Gastroesophageal sphincter (tissue), 3 donors: ENCODE data around the gene MLXIP.

Source experiments
- CTCF ChIP-seq, 4 experiments: fragments of 200-600 bp in 2 of 4; fragments of 450-650 bp in 2 of 4; sonication (generic) in 1 of 4; IDR thresholded peaks; one replicate each; pipeline ENCODE4 v1.5.1; 2017 to 2019; ENCODE audit warnings: antibody characterized with exemption in 4 of 4, mild to moderate bottlenecking in 2 of 4, moderate library complexity in 2 of 4
- EP300 ChIP-seq: sonication (generic); formaldehyde crosslinking; IDR thresholded peaks from one replicate; pipeline ENCODE4 v1.6.1; 2017; ENCODE audit warnings: antibody characterized with exemption, mild to moderate bottlenecking
- POLR2A ChIP-seq, 2 donors: fragments of 450-650 bp; IDR thresholded peaks; one replicate each; pipeline ENCODE4 v1.6.1; 2017; ENCODE audit warnings: antibody characterized with exemption in 2 of 2, mild to moderate bottlenecking in 2 of 2, moderate library complexity in 1 of 2
- POLR2AphosphoS5 ChIP-seq: sonication (generic); formaldehyde crosslinking; IDR thresholded peaks from one replicate; pipeline ENCODE4 v1.6.1; 2017; ENCODE audit warnings: antibody characterized with exemption

- no peak for TF ChIP-seq CTCF (IDR thresholded peaks at IDR 0.05)
- no peak for TF ChIP-seq POLR2A (IDR thresholded peaks at IDR 0.05)
- no peak for TF ChIP-seq POLR2AphosphoS5
- TF ChIP-seq EP300, result no peak
Observed at GRCh38 chr12:122057007-122057735, 21.4 kb upstream of the MLXIP start.
